Measurements from ENCODE around the gene WBP1L.
"Not testable (repeated sequence)": the region's sequence is repeated elsewhere in the genome, so short reads cannot be mapped to it uniquely, and the experiment has no call there.

Gene WBP1L

DNA sequence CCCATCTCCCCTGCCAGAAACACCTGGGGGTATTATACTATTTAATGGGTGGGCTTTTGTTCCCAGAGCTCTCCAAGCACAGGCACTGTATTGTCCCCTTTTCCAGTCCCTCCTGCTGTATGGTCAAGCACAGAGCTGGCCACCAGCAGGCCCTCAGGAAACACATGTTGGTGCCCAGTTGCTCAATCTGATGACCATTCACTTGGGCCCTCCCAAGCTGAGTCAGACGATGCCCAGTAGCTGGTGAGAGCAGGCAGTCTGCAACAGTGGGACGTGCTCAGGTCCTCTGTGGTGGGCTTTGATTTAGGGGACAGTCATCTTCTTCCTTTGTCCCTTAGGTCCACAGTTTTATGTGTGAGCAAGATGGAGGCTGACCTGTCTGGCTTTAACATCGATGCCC is 17.5 kb upstream of the WBP1L start:
- DNase-seq, result no peak

DNA sequence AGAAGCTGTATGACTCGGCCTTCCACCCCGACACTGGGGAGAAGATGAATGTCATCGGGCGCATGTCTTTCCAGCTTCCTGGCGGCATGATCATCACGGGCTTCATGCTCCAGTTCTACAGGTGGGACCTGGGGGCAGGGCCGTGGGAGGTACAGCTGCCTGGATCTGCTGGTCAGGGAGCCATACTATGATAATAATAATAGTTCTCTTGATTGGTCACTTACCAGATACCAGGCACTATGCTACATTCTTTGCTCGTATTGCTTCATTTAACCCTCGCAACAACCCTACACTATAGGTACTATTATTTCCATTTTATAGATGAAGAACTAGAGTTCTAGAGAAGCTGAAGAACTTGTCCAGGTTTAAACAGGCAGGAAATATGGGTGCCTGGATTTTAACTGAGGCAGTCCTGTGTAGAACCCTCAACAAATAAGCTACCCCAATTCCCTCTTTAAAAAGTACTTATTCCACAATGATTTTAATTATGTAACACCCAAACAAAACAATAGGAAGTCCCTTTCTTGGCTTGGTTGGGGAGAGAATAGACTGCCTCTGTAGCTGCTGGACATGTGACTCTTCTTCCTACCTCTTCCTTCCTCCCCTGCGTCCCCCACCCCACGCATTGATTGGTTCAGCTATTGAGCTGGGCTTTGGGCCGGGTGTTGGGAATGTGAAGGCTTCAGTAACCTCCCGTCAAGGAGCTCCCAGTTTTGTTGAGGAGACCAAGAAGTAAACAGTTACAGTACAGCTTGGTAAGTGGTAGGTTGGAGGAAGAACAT is 16.5 kb upstream of the WBP1L start:
- DNase-seq, result no peak

DNA sequence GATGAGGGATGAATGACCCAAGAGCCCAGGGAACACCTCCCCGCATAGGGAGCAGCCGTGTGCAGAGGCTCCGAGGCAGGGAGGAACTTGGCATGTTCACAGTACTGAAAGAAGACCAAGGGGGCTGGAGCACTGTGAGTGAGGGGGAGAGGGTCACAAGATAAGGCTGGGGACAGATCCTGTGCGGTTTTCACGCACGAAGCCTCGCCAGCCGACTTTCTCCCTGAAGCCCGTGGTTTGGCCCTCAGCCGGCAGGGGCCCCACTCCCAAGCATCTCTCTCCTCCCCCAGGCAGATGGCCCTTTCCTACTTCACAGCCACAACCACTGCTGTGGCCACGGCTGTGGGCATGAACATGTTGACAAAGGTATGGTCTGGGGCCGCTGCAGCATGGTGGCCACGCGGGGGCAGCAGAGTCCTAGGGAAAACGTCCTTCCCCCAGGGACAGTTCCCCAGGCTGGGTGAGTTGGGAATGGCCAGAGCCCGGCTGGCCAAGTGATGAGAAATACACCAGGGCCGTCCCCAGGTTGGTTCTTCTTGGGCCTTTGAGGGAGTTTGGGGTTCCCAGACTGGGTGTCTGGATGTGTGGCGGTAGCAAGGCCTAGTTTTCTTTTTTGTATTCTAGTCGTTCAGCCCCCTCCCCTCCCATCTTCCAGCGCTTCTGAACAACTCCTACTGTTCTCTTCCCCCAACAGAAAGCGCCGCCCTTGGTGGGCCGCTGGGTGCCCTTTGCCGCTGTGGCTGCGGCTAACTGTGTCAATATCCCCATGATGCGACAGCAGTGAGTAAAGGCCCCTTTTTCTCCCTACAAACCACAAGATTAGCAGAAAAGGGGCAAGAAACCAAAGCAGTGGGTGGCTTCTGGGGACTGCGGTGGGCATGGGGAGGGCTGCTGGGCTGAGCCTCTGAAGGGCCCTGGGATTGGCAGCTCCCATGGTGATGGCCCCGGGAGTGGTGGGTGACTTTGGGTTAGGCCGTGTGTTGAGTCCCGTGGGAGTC is 14.4 kb upstream of the WBP1L start:
- peak; percentile 62 for DNase-seq

DNA sequence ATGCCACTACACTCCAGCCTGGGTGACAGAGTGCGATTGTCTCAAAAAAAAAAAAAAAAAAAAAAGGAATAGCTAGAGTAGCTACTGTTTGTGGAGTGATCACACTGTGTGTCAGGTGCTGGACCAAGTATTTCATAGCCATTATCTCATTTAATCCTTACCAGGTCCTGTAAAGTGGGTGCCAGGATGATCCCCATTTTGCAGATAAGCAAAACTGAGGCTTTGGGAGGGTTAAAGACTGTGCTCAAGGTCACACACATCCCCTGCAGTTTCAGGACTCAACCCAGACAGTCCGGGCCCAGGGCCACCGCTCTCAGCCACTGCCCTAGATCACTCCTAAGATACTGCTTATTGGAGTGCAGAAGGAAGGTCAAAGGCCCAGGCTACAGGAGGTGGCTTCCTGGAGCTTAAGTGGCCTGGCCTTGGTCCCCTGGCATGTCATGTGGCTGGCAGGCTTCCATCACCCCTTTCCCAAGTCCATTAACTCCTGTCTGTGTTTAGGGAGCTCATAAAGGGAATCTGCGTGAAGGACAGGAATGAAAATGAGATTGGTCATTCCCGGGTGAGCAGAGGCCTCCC is 12.4 kb upstream of the WBP1L start:
- DNase-seq, result no peak

DNA sequence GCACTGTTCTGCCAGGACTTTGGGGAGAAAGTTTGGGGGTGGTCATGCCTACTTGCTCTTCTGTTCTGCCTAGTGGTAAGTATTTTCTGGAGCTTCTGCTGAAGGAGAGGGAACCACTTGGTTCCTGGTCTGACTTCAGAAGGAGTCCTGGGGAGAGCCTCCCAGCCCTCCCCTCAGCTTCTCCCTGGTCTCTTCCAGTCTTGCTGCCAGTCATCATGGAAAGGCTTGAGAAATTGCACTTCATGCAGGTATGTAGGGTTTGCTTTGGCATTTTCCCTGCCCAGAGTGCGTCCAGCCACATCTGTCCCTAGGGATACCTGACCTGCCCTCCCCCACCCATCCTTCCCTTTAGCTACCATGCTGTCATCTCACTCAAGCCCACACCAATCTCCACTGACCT is 11.1 kb upstream of the WBP1L start:
- DNase-seq, result no peak

DNA sequence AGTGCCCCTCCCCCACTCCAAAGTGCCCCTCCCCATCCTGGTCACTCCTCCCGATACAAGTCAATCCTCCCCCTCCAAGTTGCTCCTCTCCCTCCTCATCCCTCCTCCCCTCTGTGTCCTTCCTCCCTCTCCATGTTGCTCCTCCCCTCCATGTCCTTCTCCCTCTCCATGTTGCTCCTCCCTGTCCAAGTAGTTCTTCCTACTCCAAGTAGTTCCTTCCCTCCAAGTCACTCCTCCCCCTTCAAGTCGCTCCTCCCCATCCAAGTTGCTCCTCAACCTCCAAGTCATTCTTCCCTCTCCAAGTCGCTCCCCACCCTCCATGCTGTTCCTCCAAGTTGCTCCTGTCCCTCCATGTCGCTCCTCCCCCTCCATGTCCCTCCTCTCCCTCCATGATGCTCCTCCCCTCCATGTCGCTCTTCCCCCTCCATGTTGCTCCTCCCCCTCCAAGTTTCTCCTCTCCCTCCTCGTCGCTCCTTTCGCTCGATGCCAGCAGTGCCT is 8.6 kb upstream of the WBP1L start:
- no peak for DNase-seq

DNA sequence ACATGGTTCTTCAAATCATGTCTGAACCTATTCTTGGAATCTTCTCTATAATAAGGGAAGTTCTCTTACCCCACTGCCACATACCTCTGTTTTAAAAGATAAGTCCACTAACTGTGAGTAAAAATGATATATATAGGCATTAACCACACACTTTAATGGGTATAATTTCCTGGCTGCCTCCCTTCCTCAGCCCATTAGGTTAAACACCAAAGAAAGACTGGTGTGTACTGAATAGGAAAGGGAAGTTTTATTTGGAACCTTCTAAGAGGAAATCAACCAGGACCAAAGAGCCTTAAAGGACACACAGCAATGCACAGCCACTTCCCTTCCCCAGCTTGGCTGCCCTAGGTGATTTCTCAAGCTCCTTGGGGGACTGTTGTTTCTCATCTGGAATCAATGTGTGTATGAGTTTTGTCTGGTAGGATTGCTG is 5.0 kb upstream of the WBP1L start:
- no peak for DNase-seq

DNA sequence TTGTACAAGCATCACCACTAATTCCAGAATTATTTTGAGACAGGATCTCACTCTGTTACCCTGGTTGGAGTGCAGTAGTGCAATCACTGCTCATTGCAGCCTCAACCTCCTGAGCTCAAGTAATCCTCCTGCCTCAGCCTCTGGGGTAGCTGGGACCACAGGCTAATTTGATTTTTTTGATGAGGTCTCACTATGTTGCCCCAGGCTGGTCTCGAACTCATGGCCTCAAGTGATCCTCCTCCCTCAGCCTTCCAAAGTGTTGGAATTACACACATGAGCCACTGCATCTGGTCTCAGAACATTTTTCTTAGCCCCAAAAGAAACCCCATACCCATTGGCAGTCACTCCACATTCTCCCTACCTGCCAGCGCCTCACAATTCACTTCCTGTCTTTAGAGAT is 3.5 kb upstream of the WBP1L start:
- DNase-seq, result no peak

DNA sequence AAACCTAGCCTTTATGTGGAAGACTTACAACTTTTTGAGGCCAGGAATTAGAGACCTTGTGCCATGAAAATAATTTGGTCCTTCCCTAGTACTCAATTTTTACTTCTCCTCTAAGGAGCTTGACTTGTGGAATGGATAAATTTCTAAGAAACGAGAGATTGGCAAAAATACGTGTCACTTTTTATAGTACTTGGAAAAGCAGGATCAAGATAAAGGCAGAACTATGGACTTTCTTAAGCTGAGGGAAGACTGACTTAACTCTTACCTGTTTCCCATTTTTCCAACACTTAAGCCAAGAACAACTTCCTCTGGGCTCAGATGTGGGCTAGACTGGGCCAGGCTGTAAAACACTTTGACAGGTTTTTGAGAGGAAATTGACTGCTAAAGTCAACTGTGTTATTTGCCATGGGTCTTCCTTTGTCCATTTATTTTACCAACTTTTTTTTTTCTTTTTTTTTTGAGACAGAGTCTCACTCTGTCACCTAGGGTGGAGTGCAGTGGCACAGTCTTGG is 2.0 kb upstream of the WBP1L start:
- no peak for DNase-seq

DNA sequence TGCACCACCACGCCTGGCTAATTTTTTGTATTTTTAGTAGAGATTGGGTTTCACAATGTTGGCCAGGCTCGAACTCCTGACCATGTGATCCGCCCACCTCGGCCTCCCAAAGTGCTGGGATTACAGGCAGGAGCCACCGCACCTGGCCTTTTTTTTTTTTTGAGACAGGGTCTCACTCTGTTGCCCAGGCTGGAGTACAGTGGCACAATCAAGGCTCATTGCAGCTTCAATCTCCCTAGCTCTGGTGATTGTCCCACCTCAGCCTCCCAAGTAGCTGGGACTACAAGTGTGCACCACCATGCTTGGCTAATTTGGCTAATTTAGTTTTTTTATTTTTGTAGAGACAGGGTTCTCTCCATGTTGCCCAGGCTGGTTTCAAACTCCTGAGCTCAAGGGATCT is 1.4 kb upstream of the WBP1L start:
- DNase-seq, result not testable (repeated sequence)

DNA sequence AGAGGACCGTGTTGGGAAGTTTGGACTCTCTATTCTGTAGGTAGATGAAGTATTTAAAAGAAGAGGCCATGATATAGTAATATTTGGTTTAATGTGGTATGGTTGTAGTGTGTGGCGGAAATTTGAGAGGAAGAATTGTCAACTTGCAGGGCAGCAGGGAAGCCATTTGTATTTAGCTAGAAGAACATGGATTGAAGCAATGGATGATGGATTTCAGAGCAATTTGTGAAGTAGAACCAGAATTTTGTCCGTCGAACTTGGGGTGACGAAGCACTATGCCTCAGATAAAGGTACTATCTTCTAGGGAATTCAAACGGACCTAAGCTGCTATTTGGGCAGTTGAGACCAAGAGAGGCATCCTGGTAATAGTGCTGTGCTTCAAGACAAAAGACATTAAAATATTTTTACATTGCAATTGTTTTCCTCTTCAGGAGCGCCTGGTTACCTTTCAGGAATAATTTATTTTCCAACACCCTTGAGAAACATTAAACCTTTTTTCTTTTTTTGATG is 615 bp upstream of the WBP1L start:
- peak; percentile 10 for DNase-seq

DNA sequence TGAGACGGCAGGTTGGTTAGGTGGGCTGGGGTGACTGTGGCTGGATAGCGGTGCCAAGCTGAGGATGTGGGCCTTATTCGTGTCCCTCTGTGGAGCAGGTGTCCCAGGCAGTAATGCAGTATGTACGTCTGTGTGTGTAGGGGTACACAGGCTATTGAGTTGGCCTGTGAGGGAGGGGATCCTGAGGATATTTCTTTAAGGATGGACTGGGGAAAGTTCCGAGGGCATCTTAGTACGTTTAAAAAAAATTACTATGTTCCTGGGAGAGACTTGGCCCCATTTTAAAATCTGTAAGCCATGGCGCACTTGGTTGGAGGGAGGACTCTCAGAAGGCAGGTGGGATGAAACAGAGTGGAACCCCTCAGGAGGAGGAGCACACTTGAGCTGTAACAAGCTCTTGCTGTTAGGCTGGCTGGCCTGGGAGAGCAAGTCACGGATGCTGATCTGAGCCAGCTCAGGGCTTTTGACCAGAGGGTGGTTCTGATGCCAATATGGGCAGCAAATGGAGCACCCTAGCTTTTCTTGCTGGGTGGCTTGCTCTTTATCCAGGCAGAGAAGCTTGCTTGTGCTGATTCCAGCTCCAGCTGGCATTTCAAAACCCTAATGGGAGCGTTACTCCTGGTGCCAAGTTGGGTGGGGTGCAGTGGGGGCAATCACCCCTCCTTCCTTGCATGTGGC is 765 bp downstream of the WBP1L start:
- peak; percentile 22 for DNase-seq

DNA sequence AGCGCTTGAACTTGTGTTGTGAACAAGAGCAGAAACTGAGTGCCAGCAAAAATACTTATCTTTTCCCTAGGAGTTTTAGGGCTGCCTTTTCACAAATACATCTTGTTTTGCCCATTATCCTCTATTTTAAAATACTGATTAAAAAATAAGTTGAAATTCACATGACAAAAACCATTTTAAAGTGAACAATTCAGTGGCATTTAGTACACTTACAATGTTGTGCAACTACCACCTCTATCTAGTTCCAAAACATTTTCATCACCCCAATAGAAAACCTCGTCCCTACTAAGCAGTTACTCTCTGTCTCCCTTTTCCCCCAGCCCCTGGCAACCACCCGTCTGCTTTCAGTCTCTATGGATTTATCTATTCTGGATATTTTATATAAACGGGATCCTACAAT is 1.4 kb downstream of the WBP1L start:
- no peak for DNase-seq

DNA sequence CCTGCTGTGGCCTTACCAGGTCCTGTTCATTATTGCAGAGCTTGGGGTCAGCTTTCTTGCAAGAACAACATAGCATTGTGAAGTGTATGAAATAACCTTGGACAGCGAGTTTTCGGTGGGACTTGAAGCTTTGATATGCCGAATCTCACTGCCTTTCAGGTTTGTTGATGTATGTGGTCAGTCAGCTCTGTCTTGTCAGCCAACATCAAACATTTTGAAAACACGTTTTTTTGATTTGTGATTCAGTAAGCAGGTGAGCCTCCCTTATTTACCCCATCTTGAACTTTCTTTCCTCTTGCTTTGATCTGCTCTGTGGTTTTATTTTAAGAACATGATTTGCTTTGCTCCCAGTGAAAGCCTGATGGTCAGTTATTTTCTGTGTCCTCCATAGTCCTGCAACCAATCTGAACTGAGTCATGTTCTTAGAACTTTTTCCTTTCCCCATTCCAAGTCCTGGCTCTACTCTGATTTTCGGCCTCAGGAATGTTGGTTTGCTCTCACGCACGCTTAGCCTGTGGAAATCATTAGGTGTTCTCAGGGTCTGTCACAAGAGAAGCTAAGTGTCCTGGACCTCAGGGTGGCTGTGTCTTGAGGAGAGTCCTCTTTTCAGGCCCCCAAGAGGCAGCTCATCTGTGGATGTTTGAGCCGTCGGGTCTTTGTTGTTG is 8.7 kb downstream of the WBP1L start:
- no peak for DNase-seq

DNA sequence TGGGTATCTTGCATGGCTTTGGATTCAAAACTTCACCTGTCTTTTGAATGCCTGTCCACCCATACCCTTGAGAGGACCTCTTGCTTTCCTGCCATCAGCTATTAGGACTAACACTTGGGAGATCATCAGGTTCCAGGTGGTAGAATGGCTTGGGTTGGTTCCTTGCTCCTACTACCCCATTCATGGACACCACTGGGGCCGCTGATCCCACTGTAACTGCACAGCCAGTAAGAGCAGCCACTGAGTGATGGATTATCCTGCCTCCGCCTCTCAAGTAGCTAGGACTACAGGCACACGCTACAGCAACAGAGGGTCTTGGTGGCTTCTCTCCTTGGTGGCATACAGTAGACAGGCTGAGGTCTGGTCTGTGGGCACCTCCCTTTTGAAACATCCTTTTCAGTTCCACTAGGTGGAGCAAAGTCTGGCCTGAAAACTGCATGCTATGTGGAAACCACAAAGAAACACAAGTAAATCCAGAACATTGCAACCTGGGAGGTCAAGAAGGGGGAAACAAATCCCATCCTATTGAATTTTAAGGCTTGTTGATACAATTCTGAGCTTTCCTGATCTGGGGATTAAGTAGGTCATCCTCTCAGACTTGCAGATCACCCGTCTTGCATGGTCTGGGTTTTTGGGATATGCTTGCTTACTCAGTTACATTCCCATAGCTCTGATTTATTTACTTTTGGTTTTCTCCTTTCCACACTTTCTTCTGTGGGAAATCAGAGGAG is 9.4 kb downstream of the WBP1L start:
- peak; percentile 39 for DNase-seq

DNA sequence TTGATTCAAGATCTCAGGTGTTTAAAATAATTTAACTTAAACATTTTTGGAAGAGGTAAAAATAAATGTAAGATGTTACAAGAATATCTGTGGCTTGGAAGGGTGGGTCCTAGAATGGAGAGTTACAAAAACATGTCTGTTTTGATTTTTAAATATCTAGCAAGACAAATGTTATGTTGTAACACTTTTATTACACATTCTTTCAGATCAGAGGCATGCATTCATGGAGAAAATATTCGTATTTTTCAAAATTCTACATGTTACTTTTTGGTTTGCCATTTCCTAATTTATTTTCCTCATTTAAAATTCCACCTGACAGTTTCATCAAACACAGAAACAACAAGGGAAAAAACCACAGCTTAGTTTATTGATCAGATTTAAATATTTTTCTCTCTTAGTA is 10.0 kb downstream of the WBP1L start:
- DNase-seq, result no peak

DNA sequence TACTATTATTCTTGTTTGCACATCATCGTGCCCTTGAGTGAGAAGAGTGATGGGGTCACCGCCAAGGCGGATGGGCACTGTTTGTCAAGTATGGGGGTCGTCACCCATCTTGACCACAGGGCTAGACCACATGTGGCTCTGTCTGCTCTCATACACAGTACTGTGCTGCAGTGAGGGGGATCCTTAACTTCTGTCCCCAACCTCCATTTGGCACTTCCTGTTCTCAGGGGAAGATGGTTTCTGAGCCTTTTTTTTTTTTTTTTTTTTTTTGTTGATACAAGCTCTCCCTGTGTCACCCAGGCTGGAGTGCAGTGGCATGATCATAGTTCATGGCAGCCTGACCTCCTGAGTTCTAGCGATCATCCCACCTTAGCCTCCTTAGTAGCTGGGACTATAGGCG is 13.6 kb downstream of the WBP1L start:
- DNase-seq, result no peak

DNA sequence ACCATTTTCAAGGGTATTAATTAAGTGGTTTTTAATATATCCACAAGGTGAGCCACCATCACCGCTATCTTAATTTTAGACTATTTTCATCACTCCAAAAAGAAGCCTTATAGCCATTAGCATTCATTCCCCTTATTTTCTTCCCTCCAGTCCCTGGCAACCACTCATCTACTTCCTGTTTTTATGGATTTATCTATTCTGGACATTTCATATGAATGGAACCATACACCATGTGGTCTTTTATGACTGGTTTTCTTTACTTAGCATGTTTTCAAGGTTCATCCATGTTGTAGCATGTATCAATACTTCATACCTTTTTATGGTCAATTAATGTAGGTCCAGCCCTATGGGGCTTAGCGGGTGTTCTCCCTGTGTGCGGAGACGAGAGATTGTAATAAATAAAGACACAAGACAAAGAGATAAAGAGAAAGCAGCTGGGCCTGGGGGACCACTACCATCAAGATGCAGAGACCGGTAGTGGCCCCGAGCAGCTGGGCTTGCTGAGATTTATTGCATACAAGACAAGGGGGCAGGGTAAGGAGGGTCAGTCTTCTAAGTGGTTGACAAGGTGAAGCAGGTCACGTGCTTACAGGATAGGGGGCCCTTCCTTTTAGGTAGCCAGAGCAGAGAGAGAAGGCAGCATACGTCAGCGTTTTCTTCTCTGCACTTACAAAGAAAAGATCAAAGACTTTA is 14.6 kb downstream of the WBP1L start:
- DNase-seq, result no peak

DNA sequence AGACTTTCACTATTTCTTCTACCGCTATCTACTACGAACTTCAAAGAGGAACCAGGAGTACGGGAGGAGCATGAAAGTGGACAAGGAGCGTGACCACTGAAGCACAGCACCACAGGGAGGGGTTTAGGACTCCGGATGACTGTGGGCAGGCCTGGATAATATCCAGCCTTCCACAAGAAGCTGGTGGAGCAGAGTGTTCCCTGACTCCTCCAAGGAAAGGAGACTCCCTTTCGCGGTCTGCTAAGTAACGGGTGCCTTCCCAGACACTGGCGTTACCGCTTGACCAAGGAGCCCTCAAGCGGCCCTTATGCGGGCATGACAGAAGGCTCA is 15.2 kb downstream of the WBP1L start:
- not testable (repeated sequence) for DNase-seq

DNA sequence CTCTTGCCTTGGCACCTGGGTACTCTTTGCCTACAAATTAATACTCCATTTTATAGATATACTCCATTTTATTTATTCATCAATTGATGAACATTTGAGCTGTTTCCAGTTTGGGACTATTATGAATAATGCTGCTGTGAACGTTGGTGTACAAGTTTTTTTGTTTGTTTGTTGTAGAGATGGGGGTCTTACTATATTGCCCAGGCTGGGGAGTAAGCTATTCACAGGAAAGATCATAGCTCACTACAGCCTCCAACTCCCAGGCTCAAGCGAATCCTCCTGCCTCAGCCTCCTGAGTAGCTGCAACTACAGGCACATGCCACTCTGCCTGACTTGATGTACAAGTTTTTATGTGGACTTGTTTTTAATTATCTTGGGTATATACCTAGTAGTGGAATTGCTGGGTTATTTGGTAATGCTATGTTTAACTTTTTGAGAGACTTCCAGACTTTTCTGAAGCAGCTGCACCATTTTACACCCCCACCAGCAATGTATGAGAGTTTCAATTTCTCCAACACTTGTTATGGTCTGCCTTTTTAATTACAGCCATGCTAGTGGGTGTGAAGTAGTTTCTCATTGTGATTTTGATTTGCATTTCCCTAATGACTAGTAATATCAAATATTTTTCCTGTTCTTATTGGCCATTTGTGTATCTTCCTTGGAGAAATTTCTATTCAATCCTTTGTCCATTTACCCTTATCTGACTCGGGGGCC is 15.9 kb downstream of the WBP1L start:
- no peak for DNase-seq
